GM21717 (cell line): ENCODE measurements around the gene ZNF333.
"Not testable (repeated sequence)": the region's sequence is repeated elsewhere in the genome, so short reads cannot be mapped to it uniquely, and the experiment has no call there.

Source experiments
- ATAC-seq: cut with Tn5 transposase; IDR thresholded peaks from one replicate; pipeline ENCODE4 v1.9.1; 2021; ENCODE audit warnings: mild to moderate bottlenecking, moderate library complexity; ENCODE audit not compliant: unreplicated experiment

ZNF333 gene

DNA sequence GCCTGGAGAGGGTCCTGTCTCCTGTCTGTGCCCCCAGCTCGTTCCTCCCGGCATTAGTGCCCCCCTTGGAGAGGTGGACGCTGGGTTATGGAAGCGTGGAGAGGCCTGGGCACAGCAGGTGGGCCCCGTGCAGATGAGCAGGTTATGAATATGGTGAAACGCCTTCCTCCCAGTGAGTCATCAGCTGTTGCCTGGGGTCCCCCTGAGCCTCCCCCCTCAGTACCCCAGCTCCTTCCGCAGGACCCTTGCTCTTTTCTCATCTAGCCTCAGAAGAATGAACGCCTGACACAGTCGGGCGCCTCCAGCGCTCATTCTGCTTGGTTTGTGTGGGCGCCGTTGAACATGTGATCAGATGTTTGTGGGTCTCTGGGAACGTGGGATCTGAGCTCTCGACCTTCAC, 76.0 kb downstream of the ZNF333 start:
- not testable (repeated sequence) for ATAC-seq

DNA sequence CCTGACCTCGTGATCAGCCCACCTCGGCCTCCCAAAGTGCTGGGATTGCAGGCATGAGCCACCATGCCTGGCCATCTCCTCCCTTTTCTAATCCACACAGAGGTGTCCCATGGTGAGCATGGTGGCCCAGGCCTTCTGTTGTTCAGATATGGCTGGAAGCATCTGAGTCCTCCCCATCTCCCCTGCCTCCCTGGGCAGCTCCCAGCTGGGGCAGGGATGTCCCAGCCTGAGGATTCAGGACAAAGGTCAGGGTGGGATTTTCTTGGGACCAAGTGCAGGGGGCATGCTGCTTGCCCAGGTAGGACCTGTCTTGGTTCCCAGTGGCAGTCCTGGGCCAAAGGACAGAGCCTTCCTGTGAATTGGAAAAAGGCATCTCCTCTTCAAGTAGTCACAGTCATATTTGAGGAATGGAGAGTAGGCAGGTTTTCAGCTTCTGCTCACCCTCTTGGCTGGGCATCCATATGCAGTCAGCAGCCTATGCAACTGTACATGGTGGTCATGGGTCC, 77.7 kb downstream of the ZNF333 start:
- no peak for ATAC-seq

DNA sequence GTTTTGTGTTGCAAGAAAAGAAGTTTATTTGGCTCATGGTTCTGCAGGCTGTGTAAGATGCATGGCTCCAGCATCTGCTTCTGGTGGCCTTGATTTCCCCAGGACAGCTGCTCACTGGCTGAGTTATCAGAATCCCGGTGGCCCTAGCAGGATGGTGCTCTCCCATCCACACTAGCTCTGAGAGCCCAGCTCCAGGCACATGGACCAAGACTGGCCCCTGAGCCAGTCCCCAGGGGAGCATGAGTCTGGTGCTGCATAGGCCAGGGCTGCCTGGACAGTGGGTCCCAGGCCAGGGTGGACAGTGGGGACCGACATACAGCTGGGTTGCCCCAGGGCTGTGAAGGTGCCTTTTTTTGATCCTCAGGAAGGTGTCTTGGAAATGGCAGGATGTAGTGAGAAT, 78.2 kb downstream of the ZNF333 start:
- no peak for ATAC-seq

DNA sequence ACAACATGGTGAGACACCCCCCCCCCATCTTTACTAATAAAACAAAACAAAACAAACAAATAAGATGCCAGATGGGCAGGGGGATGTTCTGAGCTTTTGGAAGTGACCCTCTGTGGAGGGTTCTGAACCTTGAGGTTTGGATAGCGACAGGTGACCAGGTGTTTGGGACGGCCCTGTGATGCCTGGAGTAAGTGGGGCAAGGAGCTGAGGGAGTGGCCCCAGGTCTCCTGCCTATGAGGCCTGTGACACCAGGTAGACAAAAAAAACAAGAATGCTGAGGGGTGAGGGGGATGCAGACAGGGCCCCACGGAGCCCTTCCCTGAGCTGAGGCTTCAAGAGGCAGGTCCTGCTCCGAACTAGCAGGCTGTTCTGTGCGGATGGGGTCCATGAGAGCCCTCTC, 79.4 kb downstream of the ZNF333 start:
- ATAC-seq: no peak

DNA sequence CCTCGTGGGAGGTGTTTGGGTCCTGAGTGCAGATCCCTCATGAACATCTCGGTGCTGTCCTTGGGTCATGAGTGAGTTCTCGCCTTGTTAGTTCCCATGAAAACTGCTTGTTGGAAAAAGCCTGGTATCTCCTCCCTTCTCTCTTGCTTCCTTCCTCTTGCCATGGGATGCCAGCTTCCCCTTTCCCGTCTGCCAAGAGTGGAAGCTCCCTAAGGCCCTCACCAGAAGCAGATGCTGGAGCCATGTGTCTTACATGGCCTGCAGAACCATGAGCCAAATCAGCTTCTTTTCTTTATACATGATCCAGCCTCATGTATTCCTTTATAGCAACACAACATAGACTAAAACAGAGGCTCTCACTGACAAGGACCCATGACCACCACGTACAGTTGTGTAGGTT, 80.3 kb downstream of the ZNF333 start:
- ATAC-seq: no peak

DNA sequence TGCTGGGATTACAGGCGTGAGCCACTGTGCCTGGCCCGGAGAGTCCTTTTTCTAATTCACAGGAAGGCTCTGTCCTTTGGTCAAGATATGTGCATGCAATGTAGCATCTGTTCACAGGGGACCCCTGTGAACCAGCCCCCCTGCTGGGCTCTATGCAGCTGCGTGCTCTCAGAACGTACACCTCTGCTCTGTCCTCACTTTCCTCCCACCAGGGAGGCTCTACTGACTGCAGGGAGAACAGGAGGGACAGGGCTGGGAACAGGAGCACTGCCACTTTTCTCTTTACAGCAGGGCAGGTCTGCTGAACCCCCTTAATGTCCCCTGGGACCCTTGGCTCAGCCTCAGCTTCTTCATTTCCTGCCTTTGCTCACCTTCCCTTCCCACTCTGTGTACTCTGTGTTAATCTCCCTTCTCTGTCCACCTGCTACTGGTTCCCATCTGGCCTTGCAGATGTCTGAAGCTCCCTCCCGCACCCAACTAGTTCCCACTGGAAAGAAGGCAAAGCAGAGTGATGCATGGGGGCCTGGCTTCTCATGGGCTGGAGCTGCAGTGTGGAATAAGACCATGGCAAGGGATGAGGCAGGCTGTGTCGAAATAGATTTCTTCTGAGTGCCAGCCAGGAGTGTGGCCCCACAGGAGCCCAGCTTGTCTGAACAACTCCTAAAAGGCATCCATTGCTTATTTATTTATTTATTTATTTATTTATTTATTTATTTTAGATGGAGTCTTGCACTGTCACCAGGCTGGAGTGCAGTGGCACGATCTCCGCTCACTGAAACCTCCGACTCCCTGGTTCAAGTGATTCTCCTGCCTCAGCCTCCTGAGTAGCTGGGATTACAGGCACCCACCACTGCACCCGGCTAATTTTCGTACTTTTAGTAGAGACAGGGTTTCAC, 81.3 kb downstream of the ZNF333 start:
- no peak for ATAC-seq

DNA sequence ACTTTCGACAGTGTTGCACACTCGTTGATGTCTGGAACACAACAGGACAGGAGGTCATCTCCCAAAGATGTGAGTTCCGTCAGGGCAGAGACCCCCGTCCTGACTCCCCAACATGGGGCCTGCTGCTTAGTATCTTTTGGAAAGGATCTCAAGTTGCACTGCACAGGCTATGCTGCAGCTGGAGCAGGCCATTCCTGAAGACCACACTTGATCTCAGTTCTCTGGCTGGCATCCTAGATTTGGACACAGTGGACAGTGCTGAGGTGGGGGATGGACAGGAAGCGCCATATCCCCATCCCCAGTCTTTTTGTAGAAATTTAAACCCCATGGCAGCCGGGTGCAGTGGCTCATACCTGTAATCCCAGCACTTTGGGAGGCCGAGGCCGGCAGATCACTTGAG, 82.6 kb downstream of the ZNF333 start:
- ATAC-seq: no peak

DNA sequence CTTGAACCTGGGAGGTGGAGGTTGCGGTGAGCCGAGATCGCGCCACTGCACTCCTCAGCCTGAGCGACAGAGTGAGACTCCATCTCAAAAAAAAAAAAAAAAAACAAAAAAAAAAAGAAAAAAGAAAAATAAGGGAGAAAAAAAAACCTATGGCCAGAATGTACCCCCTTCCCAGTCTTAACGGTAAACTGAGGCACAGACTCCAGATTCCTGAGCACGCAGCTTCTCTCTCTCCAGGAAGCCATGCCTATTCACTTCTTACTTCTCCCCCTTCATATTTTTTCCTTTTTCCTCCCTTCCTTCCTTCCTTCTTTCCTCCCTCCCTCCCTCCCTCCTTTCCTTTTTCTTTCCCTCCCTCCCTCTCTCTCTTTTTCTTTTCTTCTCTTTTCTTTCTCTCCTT, 83.1 kb downstream of the ZNF333 start:
- ATAC-seq: no peak

DNA sequence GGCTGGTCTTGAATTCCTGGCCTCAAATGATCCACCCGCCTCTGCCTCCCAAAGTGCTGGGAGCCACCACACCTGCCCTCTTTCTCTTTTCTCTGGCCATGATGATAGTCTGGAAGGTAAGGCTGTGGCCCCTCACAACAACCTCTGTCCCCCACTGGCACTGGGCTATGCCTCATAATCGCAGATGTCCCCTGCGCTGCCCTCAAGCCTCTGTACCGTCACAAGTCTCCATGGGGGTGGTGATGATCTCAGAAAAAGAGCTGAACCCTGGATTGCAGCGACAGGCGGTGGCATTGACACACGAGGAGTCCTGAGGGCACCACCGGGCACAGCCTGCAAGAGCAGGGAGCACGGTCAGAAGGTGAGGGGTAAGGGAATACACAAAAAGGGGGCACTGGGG, 83.9 kb downstream of the ZNF333 start:
- ATAC-seq: not testable (repeated sequence)

DNA sequence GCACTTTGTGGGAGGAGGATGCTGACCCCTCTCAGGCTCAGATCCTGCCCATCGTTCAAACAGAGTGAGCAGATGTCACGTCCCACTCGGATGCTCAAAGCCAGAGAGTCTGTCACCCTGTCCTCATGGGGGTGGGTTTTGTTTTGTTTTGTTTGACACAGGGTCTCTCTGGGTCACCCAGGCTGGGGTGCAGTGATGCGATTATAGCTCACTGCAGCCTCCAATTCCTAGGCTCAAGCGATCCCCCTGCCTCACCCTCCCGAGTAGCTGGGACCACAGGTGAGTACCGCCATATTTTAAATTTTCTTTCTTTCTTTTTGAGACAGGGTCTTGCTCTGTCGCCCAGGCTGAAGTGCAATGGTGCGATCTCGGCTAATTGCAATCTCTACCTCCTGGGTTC, 84.5 kb downstream of the ZNF333 start:
- ATAC-seq: no peak

DNA sequence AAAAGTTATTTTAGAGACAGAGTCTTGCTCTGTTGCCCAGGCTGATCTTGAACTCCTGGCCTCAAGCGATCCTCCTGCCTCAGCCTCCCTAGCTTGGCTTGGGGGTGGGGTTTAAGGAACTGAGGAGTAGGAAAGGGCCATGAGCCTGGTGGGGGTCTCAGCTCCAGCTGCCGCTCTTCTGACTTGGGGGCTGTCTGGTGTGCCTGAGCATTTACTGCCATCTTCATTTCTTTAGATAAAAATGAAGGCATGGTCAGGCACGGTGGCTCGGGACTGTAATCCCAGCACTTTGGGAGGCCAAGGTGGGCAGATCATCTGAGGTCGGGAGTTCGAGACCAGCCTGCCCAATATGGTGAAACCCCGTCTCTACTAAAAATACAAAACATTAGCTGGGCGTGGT, 85.5 kb downstream of the ZNF333 start:
- not testable (repeated sequence) for ATAC-seq

DNA sequence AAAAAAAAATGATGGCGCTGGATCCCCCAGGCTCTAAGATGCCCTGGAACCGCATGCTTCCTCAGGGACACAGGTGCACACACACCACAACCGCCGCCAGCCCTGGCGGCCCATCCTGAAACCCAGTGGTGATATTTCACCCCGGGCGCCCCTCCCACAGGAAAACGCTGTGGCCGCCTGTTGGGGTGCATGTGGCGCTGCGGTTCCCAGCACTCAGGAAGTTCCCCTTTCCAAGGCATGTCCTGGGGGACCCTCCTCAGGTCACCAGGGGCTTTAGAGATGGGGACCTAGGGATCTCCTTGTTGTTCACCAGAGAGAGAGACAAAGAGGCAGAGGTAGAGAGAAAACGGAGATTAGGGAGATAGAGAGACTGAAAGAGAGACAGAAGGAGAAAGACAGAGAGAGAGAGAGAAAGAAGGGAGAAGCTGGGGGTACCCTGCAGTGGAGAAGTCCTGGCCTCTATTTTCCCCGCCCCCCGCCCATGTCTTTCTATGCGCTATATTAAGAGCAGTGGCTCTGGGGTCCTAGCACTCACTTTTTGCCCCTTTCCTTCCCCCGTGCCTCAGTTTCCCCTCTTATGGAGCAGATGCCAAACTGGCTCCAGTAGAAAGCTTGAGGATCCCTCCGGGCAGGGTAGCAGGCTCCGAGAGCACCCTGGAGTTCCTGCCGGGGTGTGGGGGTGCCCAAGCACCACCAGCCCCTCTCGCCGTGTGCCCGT, 86.2 kb downstream of the ZNF333 start:
- ATAC-seq: no peak

DNA sequence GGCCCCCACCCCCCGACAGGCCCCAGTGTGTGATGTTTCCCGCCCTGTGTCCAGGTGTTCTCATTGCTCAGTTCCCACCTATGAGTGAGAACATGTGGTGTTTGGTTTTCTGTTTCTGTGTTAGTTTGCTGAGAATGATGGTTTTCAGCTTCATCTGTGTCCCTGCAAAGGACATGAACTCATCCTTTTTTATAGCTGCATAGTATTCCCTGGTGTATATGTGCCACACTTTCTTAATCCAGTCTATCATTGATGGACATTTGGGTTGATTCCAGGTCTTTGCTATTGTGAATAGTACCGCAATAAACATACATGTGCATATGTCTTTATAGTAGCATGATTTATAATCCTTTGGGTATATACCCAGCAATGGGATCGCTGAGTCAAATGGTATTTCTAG, 87.8 kb downstream of the ZNF333 start:
- ATAC-seq: not testable (repeated sequence)

DNA sequence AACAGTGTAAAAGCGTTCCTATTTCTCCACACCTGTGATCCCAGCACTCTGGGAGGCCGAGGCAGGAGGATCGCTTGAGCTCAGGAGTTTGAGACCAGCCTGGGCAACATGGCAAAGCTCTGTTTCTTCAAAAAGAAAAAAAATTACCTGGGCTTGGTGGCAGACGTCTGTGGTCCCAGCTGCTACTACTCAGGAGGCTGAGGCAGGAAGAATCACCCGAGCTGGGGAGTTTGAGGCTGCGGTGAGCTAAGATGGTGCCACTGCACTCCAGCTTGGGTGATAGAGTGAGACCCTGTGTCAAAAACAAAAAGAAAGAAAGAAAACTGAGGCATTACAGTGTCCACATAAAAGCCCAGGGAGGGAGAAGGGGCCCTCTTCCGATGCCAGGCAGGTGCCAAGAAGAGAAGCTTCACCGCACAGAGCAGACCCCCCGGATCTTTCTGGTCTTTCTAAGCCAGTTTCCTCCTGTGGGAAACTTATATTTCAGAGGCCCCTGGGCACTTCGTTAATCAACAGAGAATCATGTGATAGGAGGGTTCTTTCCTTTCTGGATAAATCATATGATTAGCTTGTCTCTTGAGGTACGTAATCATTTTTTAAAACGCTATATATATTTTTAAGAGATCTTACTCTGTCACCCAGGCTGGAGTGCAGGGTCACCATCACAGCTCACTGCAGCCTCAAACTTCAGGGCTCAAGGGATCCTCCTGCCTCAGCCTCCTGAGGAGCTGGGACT, 88.4 kb downstream of the ZNF333 start, which contains the start of gene ADGRE2:
ADGRE2 (minus strand) TSS at position 451 of the 736 bp plus-strand sequence. CDS start 1,804 bp downstream, outside the sequence.
- ATAC-seq: not testable (repeated sequence)

DNA sequence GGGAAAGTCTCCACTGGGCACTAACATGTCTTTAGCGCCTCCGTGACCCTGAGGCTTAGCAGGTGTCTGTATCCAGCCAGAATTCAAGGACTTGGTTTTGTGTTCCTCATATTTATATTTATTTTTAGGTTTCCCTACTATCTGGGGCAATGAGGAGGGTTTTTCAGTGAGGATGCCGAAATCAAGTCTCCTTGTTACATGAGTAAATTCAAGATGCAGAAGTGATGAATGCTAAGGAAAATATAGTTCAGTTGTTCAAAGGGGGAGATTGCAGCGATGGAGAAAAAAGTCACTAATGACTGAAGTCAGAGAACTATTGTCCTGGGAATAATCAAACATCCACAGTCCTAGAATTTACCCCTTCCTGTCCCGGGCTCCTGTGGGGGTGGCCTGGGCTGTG, 89.3 kb downstream of the ZNF333 start:
- no peak for ATAC-seq

DNA sequence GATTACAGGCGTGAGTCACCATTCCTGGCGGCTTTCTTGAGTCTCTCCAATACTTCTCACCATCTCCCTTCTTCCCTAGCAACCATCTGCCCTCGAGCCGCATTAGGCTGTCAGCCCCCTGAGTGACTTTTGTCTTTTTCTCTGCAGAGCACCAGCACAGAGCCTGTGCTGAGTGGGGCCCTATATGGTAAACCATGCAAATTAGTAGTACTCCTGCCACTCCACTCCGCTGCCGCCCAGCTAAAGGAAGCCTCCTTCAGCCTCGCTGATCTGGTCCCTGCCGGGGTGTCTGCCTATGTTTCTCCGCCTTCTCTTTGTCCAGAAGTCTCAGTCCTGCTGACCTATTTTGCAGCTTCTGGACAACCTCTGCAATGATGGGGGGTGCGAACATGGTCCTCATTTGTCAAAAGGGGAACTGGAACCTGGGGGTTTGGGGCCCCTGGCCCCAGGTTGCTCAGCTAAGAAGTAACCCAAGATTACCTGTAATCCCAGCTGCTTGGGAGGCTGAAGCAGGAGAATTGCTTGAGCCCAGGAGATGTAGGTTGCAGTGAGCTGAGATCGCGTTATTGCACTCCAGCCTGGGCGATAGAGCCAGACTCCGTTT, 90.9 kb downstream of the ZNF333 start:
- ATAC-seq: not testable (repeated sequence)

DNA sequence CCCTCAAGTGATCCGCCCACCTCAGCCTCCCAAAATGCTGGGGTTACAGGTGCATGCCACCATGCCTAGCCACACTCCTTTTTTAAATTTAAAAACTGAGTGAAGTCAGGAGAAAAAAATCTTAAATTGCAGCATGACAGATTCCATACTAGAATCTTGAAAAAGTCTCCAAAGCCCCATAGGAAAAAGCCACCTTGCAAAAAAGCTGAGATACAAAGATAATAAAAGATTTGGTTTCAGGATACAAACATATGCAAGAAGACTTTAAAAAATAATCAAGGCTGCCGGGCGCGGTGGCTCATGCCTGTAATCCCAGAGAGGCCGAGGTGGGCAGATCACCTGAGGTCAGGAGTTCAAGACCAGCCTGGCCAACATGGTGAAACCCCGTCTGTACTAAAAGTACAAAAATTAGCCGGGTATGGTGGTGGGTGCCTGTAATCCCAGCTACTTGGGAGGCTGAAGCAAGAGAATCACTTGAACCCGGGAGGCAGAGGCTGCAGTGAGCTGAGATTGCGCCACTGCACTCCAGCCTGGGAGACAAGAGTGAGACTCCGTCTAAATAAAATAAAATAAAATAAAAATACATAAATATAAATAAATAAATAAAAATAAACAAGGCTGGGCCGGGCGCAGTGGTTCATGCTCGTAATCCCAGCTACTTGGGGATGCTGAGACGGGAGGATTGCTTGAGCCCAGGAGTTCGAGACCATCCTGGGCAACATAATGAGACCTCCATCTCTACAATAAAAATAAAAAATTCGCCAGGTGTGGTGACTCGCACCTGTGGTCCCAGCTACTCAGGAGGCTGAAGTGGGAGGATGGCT, 92.1 kb downstream of the ZNF333 start:
- ATAC-seq: not testable (repeated sequence)

DNA sequence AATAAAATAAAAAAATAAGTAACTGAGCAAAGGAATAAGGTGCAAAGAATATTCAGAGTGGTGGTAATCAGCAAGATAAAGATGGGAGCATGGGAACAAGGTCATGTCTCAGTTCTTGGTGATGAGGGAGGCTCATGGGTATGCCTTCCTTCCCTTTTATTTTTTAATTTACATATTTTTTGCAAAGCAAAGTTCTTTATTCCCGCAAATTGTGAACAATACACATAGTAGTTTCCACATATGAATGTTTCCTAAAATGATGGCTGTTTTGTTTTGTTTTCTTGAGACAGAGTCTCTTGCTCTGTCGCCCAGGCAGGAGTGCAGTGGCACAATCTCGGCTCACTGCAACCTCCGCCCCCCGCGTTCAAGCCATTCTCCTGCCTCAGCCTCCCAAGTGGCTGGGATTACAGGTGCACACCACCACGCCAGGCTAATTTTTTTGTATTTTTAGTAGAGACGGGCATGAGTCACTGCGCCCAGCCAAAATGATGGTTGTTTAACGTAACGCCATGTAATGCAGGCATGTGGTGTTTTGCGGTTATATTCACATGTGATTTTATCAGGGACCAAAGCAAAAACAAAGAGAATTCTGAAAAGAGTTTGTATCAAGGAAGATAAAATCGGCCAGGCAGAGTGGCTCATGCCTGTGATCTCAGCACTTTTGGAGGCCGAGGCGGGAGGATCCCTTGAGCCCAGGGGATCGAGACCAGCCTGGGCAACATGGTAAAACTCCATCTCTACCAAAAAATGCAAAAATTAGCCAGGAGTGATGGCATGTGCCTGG, 93.0 kb downstream of the ZNF333 start:
- ATAC-seq: no peak
